ENCODE data around the gene LYRM9.
"Not testable (repeated sequence)": the region's sequence is repeated elsewhere in the genome, so short reads cannot be mapped to it uniquely, and the experiment has no call there.

LYRM9 gene

GRCh38 chr17:27845264-27846041, 47.7 kb downstream of the LYRM9 start:
- POLR2A ChIA-PET, result no interaction called here
- DNase-seq (ENCODE audit: low read depth, low spot score), result no peak

GRCh38 chr17:27840688-27841087, 52.5 kb downstream of the LYRM9 start:
- no peak for TF ChIP-seq CTCF (IDR thresholded peaks at IDR 0.05; ENCODE audit: insufficient read depth, low read length, missing control alignments)
- DNase-seq (ENCODE audit: low read depth, low spot score), result no peak
- no peak overlapping the region for H3K4me3 ChIP-seq (ENCODE audit: low read depth, low read length)
- ChIA-PET CTCF (no interaction called here), POLR2A (no interaction called here)

More at GRCh38 chr17:27845264-27846041, 47.7 kb downstream of the LYRM9 start:
- no peak for TF ChIP-seq CTCF (IDR thresholded peaks at IDR 0.05; ENCODE audit: insufficient read depth, low read length, missing control alignments)
- CTCF ChIA-PET, result no interaction called here
- H3K4me3 ChIP-seq (ENCODE audit: low read depth, low read length), result no peak overlapping the region

GRCh38 chr17:27840406-27840678, 52.8 kb downstream of the LYRM9 start:
- POLR2A ChIA-PET, CTCF ChIA-PET: not testable (repeated sequence)

GRCh38 chr17:27839571-27840405, 53.4 kb downstream of the LYRM9 start:
- CTCF ChIA-PET; DNase-seq (ENCODE audit: low read depth, low spot score); POLR2A ChIA-PET; H3K4me3 ChIP-seq (ENCODE audit: low read depth, low read length): not testable (repeated sequence)

More at GRCh38 chr17:27840406-27840678, 52.8 kb downstream of the LYRM9 start:
- H3K4me3 ChIP-seq (ENCODE audit: low read depth, low read length); DNase-seq (ENCODE audit: low read depth, low spot score): not testable (repeated sequence)

- POLR2A ChIA-PET; CTCF ChIA-PET; H3K4me3 ChIP-seq (ENCODE audit: low read depth, low read length); DNase-seq (ENCODE audit: low read depth, low spot score): not testable (repeated sequence)
Observed at GRCh38 chr17:27838607-27839006, 54.6 kb downstream of the LYRM9 start.

GRCh38 chr17:27837769-27838168, 55.4 kb downstream of the LYRM9 start:
- DNase-seq (ENCODE audit: low read depth, low spot score); CTCF ChIA-PET; POLR2A ChIA-PET; H3K4me3 ChIP-seq (ENCODE audit: low read depth, low read length): not testable (repeated sequence)

GRCh38 chr17:27836651-27837050, 56.5 kb downstream of the LYRM9 start:
- no peak for TF ChIP-seq CTCF (IDR thresholded peaks at IDR 0.05; ENCODE audit: insufficient read depth, low read length, missing control alignments)
- no peak for DNase-seq (ENCODE audit: low read depth, low spot score)
- CTCF ChIA-PET, result no interaction called here

GRCh38 chr17:27834571-27834970, 58.6 kb downstream of the LYRM9 start:
- ChIA-PET POLR2A (no interaction called here), CTCF (interaction anchor here (2.1 kb wide), 1 partner anchor 29 kb away, joined by 6 read pairs; no protein-coding TSS in a partner anchor)
- TF ChIP-seq CTCF (IDR thresholded peaks at IDR 0.05; ENCODE audit: insufficient read depth, low read length, missing control alignments), result no peak
- no peak overlapping the region for H3K4me3 ChIP-seq (ENCODE audit: low read depth, low read length)
- DNase-seq (ENCODE audit: low read depth, low spot score), result no peak

More at GRCh38 chr17:27836651-27837050, 56.5 kb downstream of the LYRM9 start:
- POLR2A ChIA-PET, result no interaction called here
- H3K4me3 ChIP-seq (ENCODE audit: low read depth, low read length), result no peak overlapping the region

Data from AG04449 (cell line).